ENCODE data around the gene RND3. TPM values are rescaled to one million over a fixed set of nuclear protein-coding genes. Genes with fewer than 3 reads are reported as not detected.
A peak's percentile ranks its signal among the peaks of the same experiment; 100 is the strongest.

Gene RND3
- total and polyA plus RNA-seq, 5 donors from 2014 or later = not detected

GRCh38 chr2:150464986-150465385, 22.5 kb downstream of the RND3 start:
- no peaks in the 10 kb centered on the region for H3K36me3 Mint-ChIP-seq
- no peak overlapping the region for H3K27ac Mint-ChIP-seq
- ATAC-seq (ENCODE audit: low read depth in 2 of 2) (no peak), DNase-seq (no peak)
- Histone ChIP-seq H3K4me1 (ENCODE audit: control insufficient read depth, insufficient read depth, low read length, poor library complexity, severe bottlenecking) (no peaks in the 10 kb centered on the region), H3K4me3 (ENCODE audit: low read depth, low read length) (no peak overlapping the region), H3K36me3 (ENCODE audit: control insufficient read depth, insufficient read depth, low read length) (no peaks in the 10 kb centered on the region), H3K9me3 (ENCODE audit: control insufficient read depth in 2 of 2, low read length in 2 of 2) (no peaks in the 10 kb centered on the region), H3K27me3 (ENCODE audit: control insufficient read depth, insufficient read depth, low read length) (no peaks in the 10 kb centered on the region), H3K27ac (ENCODE audit: insufficient read depth, low read length, poor library complexity, severe bottlenecking) (no peak overlapping the region)
- no peaks in the 10 kb centered on the region for H3K27me3 Mint-ChIP-seq
- no peaks in the 10 kb centered on the region for H3K4me1 Mint-ChIP-seq
- no peak overlapping the region for H3K4me3 Mint-ChIP-seq
- peaks cover 0 to 2% (median 0%) of the 10 kb centered on the region in 7 donors for H3K9me3 Mint-ChIP-seq

DNA sequence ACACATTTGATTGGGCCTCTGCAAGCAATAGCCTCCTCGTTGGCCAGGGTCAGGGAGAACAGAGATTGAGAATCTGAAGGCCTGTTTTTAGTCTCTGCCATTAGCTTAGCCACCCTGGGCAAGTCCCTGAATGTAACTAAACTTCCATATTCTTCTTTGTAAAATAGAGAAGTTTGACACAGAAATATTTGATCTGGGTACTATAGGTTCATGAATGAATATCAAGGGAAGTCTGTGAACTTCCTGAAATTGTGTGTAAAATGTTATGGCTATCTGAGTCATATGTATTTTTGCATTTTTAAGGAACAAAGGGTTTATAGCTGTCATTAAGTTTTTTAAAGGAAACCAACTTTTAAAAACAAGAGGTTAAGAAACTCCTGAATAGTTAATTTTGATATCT, 23.2 kb downstream of the RND3 start:
- Histone ChIP-seq H3K36me3 (ENCODE audit: control insufficient read depth, insufficient read depth, low read length) (no peaks in the 10 kb centered on the region), H3K27ac (ENCODE audit: insufficient read depth, low read length, poor library complexity, severe bottlenecking) (no peak overlapping the region), H3K4me1 (ENCODE audit: control insufficient read depth, insufficient read depth, low read length, poor library complexity, severe bottlenecking) (no peaks in the 10 kb centered on the region), H3K27me3 (ENCODE audit: control insufficient read depth, insufficient read depth, low read length) (no peaks in the 10 kb centered on the region), H3K4me3 (ENCODE audit: low read depth, low read length) (no peak overlapping the region), H3K9me3 (ENCODE audit: control insufficient read depth in 2 of 2, low read length in 2 of 2) (no peaks in the 10 kb centered on the region)
- H3K36me3 Mint-ChIP-seq = no peaks in the 10 kb centered on the region
- H3K27ac Mint-ChIP-seq = no peak overlapping the region
- DNase-seq = no peak
- peaks cover 0 to 2% (median 0%) of the 10 kb centered on the region in 7 donors for H3K9me3 Mint-ChIP-seq
- ATAC-seq (ENCODE audit: low read depth in 2 of 2) = no peak
- H3K27me3 Mint-ChIP-seq = no peaks in the 10 kb centered on the region
- no peak overlapping the region for H3K4me3 Mint-ChIP-seq
- no peaks in the 10 kb centered on the region for H3K4me1 Mint-ChIP-seq

GRCh38 chr2:150462770-150463169, 24.7 kb downstream of the RND3 start:
- H3K36me3 Mint-ChIP-seq = no peaks in the 10 kb centered on the region
- Histone ChIP-seq H3K9me3 (ENCODE audit: control insufficient read depth in 2 of 2, low read length in 2 of 2) (no peaks in the 10 kb centered on the region), H3K36me3 (ENCODE audit: control insufficient read depth, insufficient read depth, low read length) (no peaks in the 10 kb centered on the region), H3K27me3 (ENCODE audit: control insufficient read depth, insufficient read depth, low read length) (no peaks in the 10 kb centered on the region), H3K27ac (ENCODE audit: insufficient read depth, low read length, poor library complexity, severe bottlenecking) (no peak overlapping the region), H3K4me1 (ENCODE audit: control insufficient read depth, insufficient read depth, low read length, poor library complexity, severe bottlenecking) (no peaks in the 10 kb centered on the region), H3K4me3 (ENCODE audit: low read depth, low read length) (no peak overlapping the region)
- peaks cover 0 to 2% (median 0%) of the 10 kb centered on the region in 7 donors for H3K9me3 Mint-ChIP-seq
- no peak overlapping the region for H3K4me3 Mint-ChIP-seq
- H3K4me1 Mint-ChIP-seq = no peaks in the 10 kb centered on the region
- H3K27ac Mint-ChIP-seq = no peak overlapping the region
- DNase-seq (no peak), ATAC-seq (ENCODE audit: low read depth in 2 of 2) (no peak)
- H3K27me3 Mint-ChIP-seq = no peaks in the 10 kb centered on the region

- no peak overlapping the region for H3K4me3 Mint-ChIP-seq
- no peak for DNase-seq
These were observed 28.2 kb downstream of the RND3 start for GRCh38 chr2:150459281-150459680.

DNA sequence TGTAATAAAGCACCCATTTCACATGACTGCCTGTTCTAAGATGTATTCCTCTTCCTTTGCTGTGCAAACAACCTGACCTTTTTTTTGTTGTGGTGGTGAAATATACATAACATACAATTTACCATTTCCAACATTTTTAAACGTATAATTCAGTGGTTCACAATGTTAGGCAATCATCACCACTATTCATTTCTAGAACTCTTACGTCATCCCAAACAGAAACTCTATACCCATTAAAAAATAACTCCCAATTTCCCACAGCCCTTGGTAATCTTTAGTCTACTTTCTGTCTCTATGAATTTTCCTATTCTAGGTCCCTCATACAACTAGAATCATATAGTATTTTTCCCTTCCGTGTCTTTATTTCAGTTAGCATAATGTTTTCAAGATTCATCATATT, 36.7 kb downstream of the RND3 start:
- ATAC-seq (ENCODE audit: low read depth in 2 of 2) (no peak), DNase-seq (no peak)
- H3K9me3 Mint-ChIP-seq = peaks cover 0 to 4% (median 0%) of the 10 kb centered on the region in 7 donors
- no peak overlapping the region for H3K4me3 ChIP-seq (ENCODE audit: low read depth, low read length)
- no peak overlapping the region for H3K4me3 Mint-ChIP-seq
- H3K4me1 Mint-ChIP-seq = no peaks in the 10 kb centered on the region
- H3K27ac ChIP-seq (ENCODE audit: insufficient read depth, low read length, poor library complexity, severe bottlenecking) = no peak overlapping the region
- H3K4me1 ChIP-seq (ENCODE audit: control insufficient read depth, insufficient read depth, low read length, poor library complexity, severe bottlenecking) = no peaks in the 10 kb centered on the region
- H3K9me3 ChIP-seq (ENCODE audit: control insufficient read depth in 2 of 2, low read length in 2 of 2) = no peaks in the 10 kb centered on the region
- no peaks in the 10 kb centered on the region for H3K36me3 ChIP-seq (ENCODE audit: control insufficient read depth, insufficient read depth, low read length)
- no peak overlapping the region for H3K27ac Mint-ChIP-seq
- H3K36me3 Mint-ChIP-seq = no peaks in the 10 kb centered on the region
- H3K27me3 ChIP-seq (ENCODE audit: control insufficient read depth, insufficient read depth, low read length) = no peaks in the 10 kb centered on the region
- H3K27me3 Mint-ChIP-seq = no peaks in the 10 kb centered on the region

More at GRCh38 chr2:150459281-150459680, 28.2 kb downstream of the RND3 start:
- Histone ChIP-seq H3K9me3 (ENCODE audit: control insufficient read depth in 2 of 2, low read length in 2 of 2) (no peaks in the 10 kb centered on the region), H3K36me3 (ENCODE audit: control insufficient read depth, insufficient read depth, low read length) (no peaks in the 10 kb centered on the region), H3K4me1 (ENCODE audit: control insufficient read depth, insufficient read depth, low read length, poor library complexity, severe bottlenecking) (no peaks in the 10 kb centered on the region), H3K4me3 (ENCODE audit: low read depth, low read length) (no peak overlapping the region), H3K27ac (ENCODE audit: insufficient read depth, low read length, poor library complexity, severe bottlenecking) (no peak overlapping the region), H3K27me3 (ENCODE audit: control insufficient read depth, insufficient read depth, low read length) (no peaks in the 10 kb centered on the region)
- H3K9me3 Mint-ChIP-seq = peaks cover 0 to 1% (median 0%) of the 10 kb centered on the region in 7 donors
- H3K27me3 Mint-ChIP-seq = no peaks in the 10 kb centered on the region
- H3K27ac Mint-ChIP-seq = no peak overlapping the region
- no peaks in the 10 kb centered on the region for H3K36me3 Mint-ChIP-seq
- ATAC-seq (ENCODE audit: low read depth in 2 of 2) = no peak
- no peaks in the 10 kb centered on the region for H3K4me1 Mint-ChIP-seq

DNA sequence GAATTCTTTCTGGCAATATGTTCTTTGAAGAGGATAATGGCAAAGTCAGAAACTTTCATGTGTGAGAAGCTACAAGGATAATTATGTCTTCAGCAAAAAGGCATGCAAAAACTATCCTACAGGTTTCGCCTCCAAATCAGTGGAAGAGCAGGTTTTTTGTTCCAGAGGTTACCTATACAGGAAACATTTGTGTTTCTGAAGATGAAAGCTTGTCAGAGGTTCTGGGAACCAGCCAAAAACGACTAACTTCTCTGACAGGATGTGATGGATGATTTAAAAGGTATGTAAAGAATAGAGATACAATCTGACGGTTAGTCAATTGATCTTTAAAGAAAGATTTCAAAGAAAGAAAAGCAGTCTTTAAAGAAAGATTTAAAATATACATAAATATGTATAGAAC, 37.6 kb downstream of the RND3 start:
- H3K9me3 ChIP-seq (ENCODE audit: control insufficient read depth in 2 of 2, low read length in 2 of 2) = no peaks in the 10 kb centered on the region
- H3K9me3 Mint-ChIP-seq = peaks cover 0 to 5% (median 0%) of the 10 kb centered on the region in 7 donors
- no peak overlapping the region for H3K27ac Mint-ChIP-seq
- H3K36me3 Mint-ChIP-seq = no peaks in the 10 kb centered on the region
- no peaks in the 10 kb centered on the region for H3K27me3 Mint-ChIP-seq
- ATAC-seq (ENCODE audit: low read depth in 2 of 2) (no peak), DNase-seq (no peak)
- H3K27me3 ChIP-seq (ENCODE audit: control insufficient read depth, insufficient read depth, low read length) = no peaks in the 10 kb centered on the region
- H3K4me3 ChIP-seq (ENCODE audit: low read depth, low read length) = no peak overlapping the region
- no peak overlapping the region for H3K4me3 Mint-ChIP-seq
- H3K4me1 Mint-ChIP-seq = no peaks in the 10 kb centered on the region
- no peak overlapping the region for H3K27ac ChIP-seq (ENCODE audit: insufficient read depth, low read length, poor library complexity, severe bottlenecking)
- H3K36me3 ChIP-seq (ENCODE audit: control insufficient read depth, insufficient read depth, low read length) = no peaks in the 10 kb centered on the region
- H3K4me1 ChIP-seq (ENCODE audit: control insufficient read depth, insufficient read depth, low read length, poor library complexity, severe bottlenecking) = no peaks in the 10 kb centered on the region

DNA sequence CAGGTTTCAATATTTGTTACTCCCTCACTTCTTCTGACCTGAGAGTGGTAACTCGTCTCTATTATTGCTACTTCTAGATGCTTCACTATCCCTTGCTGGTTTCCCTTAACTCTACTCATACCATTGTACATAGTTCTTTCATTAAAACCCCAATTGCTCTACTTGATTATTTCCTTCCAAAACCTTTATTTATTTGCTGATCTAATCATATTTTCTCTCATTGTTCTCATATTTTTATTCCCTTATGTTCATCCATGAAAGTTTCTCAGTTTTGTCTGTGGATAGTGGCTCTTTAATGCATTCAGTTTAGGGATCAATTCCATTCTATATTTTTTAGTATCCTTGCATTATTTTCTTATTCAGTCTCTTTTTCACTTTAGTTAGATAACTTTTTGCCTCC, 42.1 kb downstream of the RND3 start:
- peak overlapping the region in 1 of 4 donors; percentile 54 for H3K4me3 Mint-ChIP-seq
- H3K4me3 ChIP-seq (ENCODE audit: low read depth, low read length) = no peak overlapping the region
- H3K36me3 Mint-ChIP-seq = no peaks in the 10 kb centered on the region
- H3K27ac Mint-ChIP-seq = no peak overlapping the region
- H3K27me3 ChIP-seq (ENCODE audit: control insufficient read depth, insufficient read depth, low read length) = no peaks in the 10 kb centered on the region
- no peak for DNase-seq
- ATAC-seq (ENCODE audit: low read depth in 2 of 2) = no peak
- peaks cover 0 to 4% (median 0%) of the 10 kb centered on the region in 7 donors for H3K9me3 Mint-ChIP-seq
- H3K4me1 Mint-ChIP-seq = no peaks in the 10 kb centered on the region
- no peaks in the 10 kb centered on the region for H3K9me3 ChIP-seq (ENCODE audit: control insufficient read depth in 2 of 2, low read length in 2 of 2)
- H3K4me1 ChIP-seq (ENCODE audit: control insufficient read depth, insufficient read depth, low read length, poor library complexity, severe bottlenecking) = no peaks in the 10 kb centered on the region
- no peaks in the 10 kb centered on the region for H3K27me3 Mint-ChIP-seq
- no peak overlapping the region for H3K27ac ChIP-seq (ENCODE audit: insufficient read depth, low read length, poor library complexity, severe bottlenecking)
- H3K36me3 ChIP-seq (ENCODE audit: control insufficient read depth, insufficient read depth, low read length) = no peaks in the 10 kb centered on the region

- DNase-seq = no peak
- no peak for ATAC-seq (ENCODE audit: low read depth in 2 of 2)
- H3K27ac Mint-ChIP-seq = no peak overlapping the region
These were observed 45.0 kb downstream of the RND3 start for GRCh38 chr2:150442484-150442883.

More at GRCh38 chr2:150442484-150442883, 45.0 kb downstream of the RND3 start:
- no peaks in the 10 kb centered on the region for H3K4me1 Mint-ChIP-seq
- H3K27ac ChIP-seq (ENCODE audit: insufficient read depth, low read length, poor library complexity, severe bottlenecking) = no peak overlapping the region
- H3K4me1 ChIP-seq (ENCODE audit: control insufficient read depth, insufficient read depth, low read length, poor library complexity, severe bottlenecking) = no peaks in the 10 kb centered on the region
- no peaks in the 10 kb centered on the region for H3K36me3 Mint-ChIP-seq
- H3K27me3 ChIP-seq (ENCODE audit: control insufficient read depth, insufficient read depth, low read length) = no peaks in the 10 kb centered on the region
- H3K9me3 ChIP-seq (ENCODE audit: control insufficient read depth in 2 of 2, low read length in 2 of 2) = no peaks in the 10 kb centered on the region
- no peaks in the 10 kb centered on the region for H3K36me3 ChIP-seq (ENCODE audit: control insufficient read depth, insufficient read depth, low read length)
- H3K4me3 Mint-ChIP-seq = no peak overlapping the region
- H3K27me3 Mint-ChIP-seq = no peaks in the 10 kb centered on the region
- H3K4me3 ChIP-seq (ENCODE audit: low read depth, low read length) = no peak overlapping the region
- peaks cover 0 to 5% (median 2%) of the 10 kb centered on the region in 7 donors for H3K9me3 Mint-ChIP-seq
